ENCODE data around the gene EVI5L.
A peak's percentile ranks its signal among the peaks of the same experiment; 100 is the strongest.
"Not testable (repeated sequence)": the region's sequence is repeated elsewhere in the genome, so short reads cannot be mapped to it uniquely, and the experiment has no call there.

EVI5L gene

GRCh38 chr19:7871437-7872305 lies 41.7 kb downstream of the EVI5L start:
- peak; percentile 44 to 83 for DNase-seq (ENCODE audit: low read depth in 2 of 2)

- DNase-seq (ENCODE audit: low read depth in 2 of 2), result no peak
Measured at GRCh38 chr19:7872306-7873204, 42.5 kb downstream of the EVI5L start.

GRCh38 chr19:7873304-7874075 lies 43.5 kb downstream of the EVI5L start:
- DNase-seq (ENCODE audit: low read depth in 2 of 2), result no peak

DNA sequence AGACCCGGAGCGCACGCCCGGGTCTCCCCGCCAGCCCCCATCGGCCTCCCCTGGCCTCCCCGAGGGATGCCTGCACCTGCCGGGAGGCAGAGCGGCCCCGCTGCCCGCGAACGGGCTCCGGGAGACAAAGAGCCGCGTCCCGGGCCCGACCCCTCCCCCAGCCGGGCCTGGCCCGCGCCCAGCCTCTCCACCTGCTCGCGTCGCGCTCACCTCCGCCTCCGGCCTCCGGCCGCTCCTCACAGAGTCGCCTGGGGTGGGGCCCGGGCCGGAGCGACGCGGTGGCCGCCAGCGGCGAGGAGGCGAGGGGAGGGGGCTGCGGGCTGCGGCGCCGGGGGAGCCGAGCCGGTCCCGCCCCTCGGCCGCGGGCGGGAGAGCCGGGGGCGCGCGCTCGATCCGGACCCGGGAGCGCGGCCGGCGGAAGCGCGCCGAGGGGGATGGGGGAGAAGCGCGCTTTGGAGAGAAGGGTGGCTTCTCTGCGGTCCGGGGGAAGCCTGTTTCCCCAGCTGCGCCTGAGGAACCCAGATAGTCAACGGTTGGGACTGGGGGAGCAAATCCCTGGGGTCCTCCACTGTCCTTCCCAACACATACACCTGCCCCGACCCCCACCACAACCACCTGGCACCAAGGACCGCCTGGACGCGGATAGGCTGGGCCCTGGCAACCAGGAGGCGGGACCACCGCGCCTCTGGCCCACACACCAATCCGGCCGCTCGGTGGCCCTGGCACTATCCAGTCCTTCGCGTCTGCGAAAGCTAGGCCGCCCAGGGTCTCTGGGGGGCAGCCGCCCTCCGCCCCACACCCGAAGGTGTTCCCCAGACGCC lies 44.3 kb downstream of the EVI5L start, which contains the start of gene PRR36:
TSS of gene PRR36 (minus strand) at position 315 of the 821 bp plus-strand sequence. CDS start 701 bp downstream, outside the sequence.
- no peak for DNase-seq (ENCODE audit: low read depth in 2 of 2)

DNA sequence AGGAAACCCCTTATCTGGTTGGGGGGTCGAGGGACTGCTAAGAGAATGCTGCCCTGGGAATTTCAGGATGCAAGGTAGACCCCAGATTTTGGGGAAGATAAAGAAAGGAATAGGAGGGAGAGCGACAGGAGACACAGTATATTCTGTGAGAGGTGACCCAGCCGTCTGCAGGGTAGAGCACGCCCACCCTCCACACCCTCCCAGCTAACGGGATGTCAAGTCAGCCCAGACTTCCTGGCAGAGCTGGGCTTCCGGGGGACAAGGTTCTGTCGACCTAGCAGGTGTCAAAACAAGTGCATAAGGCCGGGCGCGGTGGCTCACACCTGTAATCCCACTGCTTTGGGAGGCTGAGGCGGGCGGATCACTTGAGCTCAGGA lies 44.9 kb downstream of the EVI5L start:
- no peak for DNase-seq (ENCODE audit: low read depth in 2 of 2)

GRCh38 chr19:7877249-7877836 lies 47.3 kb downstream of the EVI5L start:
- no peak for DNase-seq (ENCODE audit: low read depth in 2 of 2)

GRCh38 chr19:7879111-7879807 lies 49.2 kb downstream of the EVI5L start:
- no peak for DNase-seq (ENCODE audit: low read depth in 2 of 2)

GRCh38 chr19:7879836-7880235 lies 49.8 kb downstream of the EVI5L start:
- no peak for DNase-seq (ENCODE audit: low read depth in 2 of 2)

DNA sequence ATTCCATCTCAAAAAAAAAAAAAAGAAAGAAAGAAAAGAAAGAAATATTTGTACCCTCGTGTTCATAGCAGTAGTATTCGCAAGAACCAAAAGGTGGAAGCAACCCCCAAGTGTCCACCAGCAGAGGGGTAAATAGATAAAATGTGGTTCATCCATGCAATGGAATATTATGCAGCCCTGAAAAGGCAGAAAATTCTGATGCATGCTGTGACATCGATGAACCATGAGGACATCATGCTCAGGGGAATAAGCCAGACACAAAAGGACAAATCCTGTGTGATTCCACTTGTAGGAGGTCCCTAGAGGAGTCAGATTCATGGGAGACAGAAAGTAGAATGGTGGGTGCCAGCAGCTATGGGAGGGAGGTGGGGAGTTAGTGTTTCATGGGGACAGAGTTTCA lies 51.9 kb downstream of the EVI5L start:
- no peak for DNase-seq (ENCODE audit: low read depth in 2 of 2)

- no peak for DNase-seq (ENCODE audit: low read depth in 2 of 2)
Measured at GRCh38 chr19:7883105-7883504, 53.1 kb downstream of the EVI5L start.

DNA sequence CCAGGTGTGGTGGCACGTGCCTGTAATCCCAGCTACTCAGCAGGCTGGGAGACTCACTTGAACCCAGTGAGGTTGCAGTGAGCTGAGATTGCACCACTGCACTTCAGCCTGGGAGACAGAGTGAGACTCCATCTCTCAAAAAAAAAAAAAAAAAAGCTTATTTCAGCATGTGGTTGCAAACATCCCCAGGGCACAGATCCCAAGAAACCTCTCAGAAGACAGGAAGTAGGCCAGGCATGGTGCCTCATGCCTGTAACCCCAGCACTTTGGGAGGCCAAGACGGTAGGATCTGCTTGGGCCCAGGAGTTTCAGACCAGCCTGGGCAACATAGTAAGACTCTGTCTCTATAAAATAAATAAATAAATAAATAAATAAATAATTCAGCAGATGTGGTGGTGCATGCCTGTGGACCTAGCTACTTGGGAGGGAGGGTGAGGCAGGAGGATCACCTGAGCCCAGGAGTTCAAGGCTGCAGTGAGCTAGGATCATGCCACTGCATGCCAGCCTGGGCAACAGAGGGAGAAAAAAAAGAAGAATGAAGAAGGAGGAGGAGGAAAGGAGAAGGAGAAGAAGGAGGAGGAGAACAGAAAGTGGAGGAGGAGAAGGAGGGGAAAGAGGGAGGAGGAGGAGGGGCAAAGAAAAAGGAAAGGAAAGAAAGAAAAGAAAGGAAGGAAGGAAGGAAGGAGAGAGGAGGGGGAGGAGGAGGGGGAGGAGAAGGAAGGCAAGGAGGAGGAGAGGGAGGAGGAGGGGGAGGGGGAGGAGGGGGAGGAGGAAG lies 54.0 kb downstream of the EVI5L start:
- DNase-seq (ENCODE audit: low read depth in 2 of 2), result no peak

GRCh38 chr19:7885818-7886217 lies 55.8 kb downstream of the EVI5L start:
- DNase-seq (ENCODE audit: low read depth in 2 of 2), result no peak

- DNase-seq (ENCODE audit: low read depth in 2 of 2), result no peak
Measured at GRCh38 chr19:7887408-7888144, 57.6 kb downstream of the EVI5L start.

- peak in 1 of 2 experiments; percentile 49 for DNase-seq (ENCODE audit: low read depth in 2 of 2)
Measured at GRCh38 chr19:7888145-7888825, 58.3 kb downstream of the EVI5L start, which contains the start of gene LRRC8E. LRRC8E (plus strand) TSS chr19:7888510; CDS start chr19:7895604, 7,094 bp downstream.

GRCh38 chr19:7888826-7889217 lies 58.8 kb downstream of the EVI5L start:
- DNase-seq (ENCODE audit: low read depth in 2 of 2), result no peak

DNA sequence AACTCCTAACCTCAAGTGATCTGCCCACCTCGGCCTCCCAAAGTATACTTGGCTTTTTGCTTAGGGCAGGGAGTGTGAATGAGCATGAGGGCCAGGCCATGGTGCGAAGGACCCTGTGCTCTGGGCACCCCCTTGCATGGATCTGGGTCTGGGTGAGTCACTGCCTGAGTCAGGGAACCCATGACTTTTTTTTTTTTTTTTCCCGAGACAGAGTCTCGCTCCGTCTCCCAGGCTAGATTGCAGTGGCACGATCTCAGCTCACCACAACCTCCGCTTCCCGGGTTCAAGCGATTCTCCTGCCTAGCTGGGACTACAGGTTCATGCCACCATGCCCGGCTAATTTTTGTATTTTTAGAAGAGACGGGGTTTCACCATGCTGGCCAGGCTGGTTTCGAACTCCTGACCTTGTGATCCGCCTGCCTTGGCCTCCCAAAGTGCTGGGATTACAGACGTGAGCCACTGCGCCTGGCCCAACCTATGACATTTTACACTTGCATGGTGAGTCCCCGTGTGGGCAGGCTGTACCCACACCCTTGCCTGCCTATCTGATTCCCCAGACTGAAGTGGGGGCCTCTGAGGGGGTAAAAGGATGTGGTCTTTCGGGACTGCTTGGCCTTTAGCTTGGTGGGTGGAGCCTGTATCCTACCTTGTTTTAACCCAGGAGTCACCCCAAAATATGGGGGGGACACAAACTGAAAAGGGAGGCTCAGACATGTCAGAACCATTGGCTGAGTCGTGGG lies 63.5 kb downstream of the EVI5L start:
- not testable (repeated sequence) for DNase-seq (ENCODE audit: low read depth in 2 of 2)

Data from stimulated activated CD4-positive, alpha-beta T cell treated with anti-CD3 and anti-CD28 coated beads, Interleukin-12 subunit alpha, Interleukin-12 subunit beta, amount 100 ng/mL, for 24 hours (primary cell).